Adrenal gland (tissue), 12 donors: Measurements from ENCODE around the gene IL1RN. TPM values are rescaled to one million over a fixed set of nuclear protein-coding genes. Genes with fewer than 3 reads are reported as not detected.

Source experiments
- DNase-seq, 7 donors: peaks; one replicate each; pipeline ENCODE4 v3.0.0-alpha.2; 2019 to 2020
- H3K27ac ChIP-seq, 5 donors: fragments of 200-600 bp; sonication (generic) in 4 of 5; 1 replicate in 3 of 5; 2 replicates in 2 of 5; pipeline versions ENCODE4 v1.5.1 to v1.8.0; 2016 to 2020; ENCODE audit warnings: mild to moderate bottlenecking in 1 of 5
- H3K27me3 ChIP-seq: fragments of 200-600 bp; 2 replicates; pipeline ENCODE4 v1.8.0; 2021
- H3K36me3 ChIP-seq, 2 donors: fragments of 200-600 bp; replicated peaks in 1 of 2; 1 replicate in 1 of 2; 2 replicates in 1 of 2; pipeline versions ENCODE4 v1.5.1 to v1.8.0; 2018 to 2022
- H3K4me1 ChIP-seq, 2 donors: fragments of 200-600 bp; replicated peaks in 1 of 2; 1 replicate in 1 of 2; 2 replicates in 1 of 2; pipeline versions ENCODE4 v1.5.1 to v1.8.0; 2018 to 2021
- H3K4me3 ChIP-seq, 4 donors: fragments of 200-600 bp; sonication (generic) in 3 of 4; one replicate each; pipeline ENCODE4 v1.5.1; 2016 to 2018
- H3K9me3 ChIP-seq, 3 donors: fragments of 200-600 bp; sonication (generic) in 1 of 3; replicated peaks in 1 of 3; 1 replicate in 2 of 3; 2 replicates in 1 of 3; pipeline versions ENCODE4 v1.5.1 to v1.8.0; 2016 to 2021
- POLR2A ChIP-seq, 2 donors: fragments of 450-650 bp; IDR thresholded peaks; one replicate each; pipeline ENCODE4 v1.6.1; 2017; ENCODE audit warnings: antibody characterized with exemption in 2 of 2, mild to moderate bottlenecking in 2 of 2, moderate library complexity in 1 of 2
- WGBS, 4 donors: extraction: QIAGEN DNeasy Blood & Tissue Kit in 2 of 4; methylation state at CpG; one replicate each; pipeline versions ENCODE4 v1.1.5 to v1.1.7; 2013 to 2017; 5-methylcytosine and 5-hydroxymethylcytosine counted together
- intact Hi-C, 2 donors: fragments of 100-400 bp; cut with DNase I; formaldehyde crosslinking; loops; one replicate each; pipeline versions ENCODE4 v1.14.1 to v1.15.0; 2022 to 2023
- polyA plus RNA-seq, 3 donors: library from polyadenylated mRNA; stranded (reverse); fragments of 200-250 nt in 2 of 3; fragments of 350-450 nt in 1 of 3; fragmentation: Illumina TruSeq in 1 of 3; extraction: RNeasy Lipid Tissue Mini Kit (QIAGEN cat#74804) in 1 of 3; gene quantifications; one replicate each; pipeline ENCODE4 v1.2.3, GENCODE V29; 2013 to 2014
- total RNA-seq, 9 donors: library from RNA; depleted of rRNA in 4 of 9; stranded (reverse); fragments of >200 nt in 4 of 9; fragments of 120-200 nt in 1 of 9; fragmentation: NEBNext Ultra II Directional in 1 of 9; extraction: Animal tissue kit (Norgen Biotek cat#: 25700) in 1 of 9; gene quantifications; one replicate each; pipeline versions ENCODE4 v1.1.0 to v1.2.4, GENCODE V29; 2013 to 2023
- TF ChIP-seq, protein P1 (sequence below), 6 experiments: fragments of 450-650 bp in 4 of 6; fragments of 200-600 bp in 2 of 6; sonication (generic) in 1 of 6; IDR thresholded peaks; 1 replicate in 5 of 6; 2 replicates in 1 of 6; pipeline versions ENCODE4 v1.5.1 to v1.8.0; 2016 to 2021; ENCODE audit warnings: antibody characterized with exemption in 6 of 6, mild to moderate bottlenecking in 2 of 6, moderate library complexity in 1 of 6
- donor health status: healthy with polysubstance abuse.
- donor health status: Bipolar disorder and iron deficiency.
- donor health status: DM: yes; HTN: yes; CAD: no.
- donor health status: DM: no; HTN: no; CAD: no.
- donor health status: DM: no; HTN: no; CAD: no.
- donor health status: DM: yes; HTN: yes; CAD: no.

Gene IL1RN
- total and polyA plus RNA-seq, 12 donors, result 0.22 to 6.1 (median 1.2) TPM; not detected in 2

DNA sequence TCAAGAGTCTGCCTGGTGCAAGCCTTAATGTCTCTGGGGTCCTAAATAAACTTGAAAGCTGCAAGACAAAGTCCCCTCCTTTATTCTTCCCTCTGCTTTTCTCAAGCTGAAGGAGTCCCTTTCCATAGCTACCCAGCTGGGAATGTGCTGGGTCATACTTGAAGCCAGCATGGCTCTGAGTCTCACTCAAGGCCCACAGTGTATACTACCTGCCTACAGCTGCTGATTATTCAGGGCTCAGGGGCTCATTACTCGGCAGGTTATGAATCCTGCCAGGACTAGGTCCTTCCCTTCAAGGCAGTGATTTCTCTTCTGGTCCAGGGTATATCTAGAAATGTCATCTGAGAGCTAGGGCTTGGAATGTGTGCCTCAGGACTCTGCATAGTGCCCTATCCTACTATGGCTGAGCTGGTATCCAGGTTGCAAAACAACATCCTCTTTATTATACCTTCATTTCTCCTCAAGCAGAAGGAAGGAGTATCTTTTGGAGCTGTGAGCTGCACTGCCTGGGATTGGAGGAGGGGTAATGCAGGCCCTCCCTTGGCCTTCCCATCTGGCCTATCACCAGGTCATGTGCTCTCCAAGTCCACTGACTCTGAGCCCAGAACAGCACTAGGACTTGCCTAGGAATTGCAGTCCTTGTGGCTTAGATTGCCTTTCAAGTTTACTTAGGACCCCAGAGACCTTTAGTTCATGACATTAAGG, 22.3 kb downstream of the IL1RN start:
- 79 to 100% (median 85%) methylated on average over 1 of the region's 1 CpG for WGBS, 4 donors
- no peaks in the 10 kb centered on the region for H3K9me3 ChIP-seq
- H3K4me1 ChIP-seq, result no peaks in the 10 kb centered on the region
- intact Hi-C loops, result no loop called here
- no peaks in the 10 kb centered on the region for H3K36me3 ChIP-seq
- H3K27me3 ChIP-seq, result no peaks in the 10 kb centered on the region
- H3K4me3 ChIP-seq, result no peak overlapping the region
- DNase-seq, result peak in 2 of 7 donors; percentile 21 to 49
- H3K27ac ChIP-seq, result no peak overlapping the region
- no peak for TF ChIP-seq POLR2A (IDR thresholded peaks at IDR 0.05)
- TF ChIP-seq, protein P1, sequence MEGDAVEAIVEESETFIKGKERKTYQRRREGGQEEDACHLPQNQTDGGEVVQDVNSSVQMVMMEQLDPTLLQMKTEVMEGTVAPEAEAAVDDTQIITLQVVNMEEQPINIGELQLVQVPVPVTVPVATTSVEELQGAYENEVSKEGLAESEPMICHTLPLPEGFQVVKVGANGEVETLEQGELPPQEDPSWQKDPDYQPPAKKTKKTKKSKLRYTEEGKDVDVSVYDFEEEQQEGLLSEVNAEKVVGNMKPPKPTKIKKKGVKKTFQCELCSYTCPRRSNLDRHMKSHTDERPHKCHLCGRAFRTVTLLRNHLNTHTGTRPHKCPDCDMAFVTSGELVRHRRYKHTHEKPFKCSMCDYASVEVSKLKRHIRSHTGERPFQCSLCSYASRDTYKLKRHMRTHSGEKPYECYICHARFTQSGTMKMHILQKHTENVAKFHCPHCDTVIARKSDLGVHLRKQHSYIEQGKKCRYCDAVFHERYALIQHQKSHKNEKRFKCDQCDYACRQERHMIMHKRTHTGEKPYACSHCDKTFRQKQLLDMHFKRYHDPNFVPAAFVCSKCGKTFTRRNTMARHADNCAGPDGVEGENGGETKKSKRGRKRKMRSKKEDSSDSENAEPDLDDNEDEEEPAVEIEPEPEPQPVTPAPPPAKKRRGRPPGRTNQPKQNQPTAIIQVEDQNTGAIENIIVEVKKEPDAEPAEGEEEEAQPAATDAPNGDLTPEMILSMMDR (IDR thresholded peaks at IDR 0.05), result no peak

DNA sequence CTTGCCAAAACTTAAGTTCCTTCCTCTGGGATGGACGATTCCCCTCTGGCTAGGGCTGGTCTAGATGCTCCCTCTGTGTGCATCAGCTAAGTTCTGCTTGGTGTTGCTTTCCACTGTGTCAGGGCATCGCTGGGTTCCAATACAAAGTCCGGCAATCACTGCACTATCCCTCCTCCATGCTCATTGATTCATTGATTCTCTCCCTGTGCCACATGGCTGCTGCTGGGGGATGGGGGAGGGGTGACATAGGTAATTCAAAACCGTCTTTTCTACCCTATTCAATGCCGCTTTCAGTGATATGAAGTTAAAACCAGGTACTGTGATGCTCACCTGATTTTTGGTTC, 22.8 kb downstream of the IL1RN start:
- H3K36me3 ChIP-seq, result no peaks in the 10 kb centered on the region
- no peak overlapping the region for H3K4me3 ChIP-seq
- no peak overlapping the region for H3K27ac ChIP-seq
- intact Hi-C loops, result no loop called here
- TF ChIP-seq, protein P1 (IDR thresholded peaks at IDR 0.05), result no peak
- TF ChIP-seq POLR2A (IDR thresholded peaks at IDR 0.05), result no peak
- WGBS, 4 donors, result 90 to 91% (median 90%) methylated on average over 5 of the region's 5 CpGs
- DNase-seq, result peak in 1 of 7 donors; percentile 4
- H3K9me3 ChIP-seq, result no peaks in the 10 kb centered on the region
- H3K4me1 ChIP-seq, result no peaks in the 10 kb centered on the region
- H3K27me3 ChIP-seq, result no peaks in the 10 kb centered on the region

DNA sequence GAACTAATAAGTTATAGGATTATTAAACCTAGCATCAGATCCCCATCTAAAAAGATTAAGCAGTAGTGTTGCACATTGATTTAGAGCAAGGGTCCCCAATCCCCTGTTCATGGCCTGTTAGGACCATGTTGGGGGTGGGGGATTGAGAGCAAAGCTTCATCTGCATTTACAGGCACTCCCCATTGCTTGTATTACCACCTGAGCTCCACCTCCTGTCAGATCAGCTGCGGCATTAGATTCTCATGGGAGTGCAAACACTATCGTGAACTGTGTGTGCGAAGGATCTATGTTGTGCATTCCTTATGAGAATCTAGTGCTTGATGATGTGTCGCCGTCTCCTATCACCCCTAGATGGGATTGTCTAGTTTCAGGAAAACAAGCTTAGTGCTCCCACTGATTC, 27.9 kb downstream of the IL1RN start:
- TF ChIP-seq, protein P1 (IDR thresholded peaks at IDR 0.05), result no peak
- TF ChIP-seq POLR2A (IDR thresholded peaks at IDR 0.05), result no peak
- DNase-seq, result peak in 1 of 7 donors; percentile 23
- 77 to 96% (median 90%) methylated on average over 5 of the region's 5 CpGs for WGBS, 4 donors
- no peaks in the 10 kb centered on the region for H3K9me3 ChIP-seq
- no peak overlapping the region for H3K27ac ChIP-seq
- H3K4me1 ChIP-seq, result peaks cover 8 to 11% of the 10 kb centered on the region in 2 donors
- intact Hi-C loops, result no loop called here
- H3K4me3 ChIP-seq, result no peak overlapping the region
- H3K27me3 ChIP-seq, result no peaks in the 10 kb centered on the region
- H3K36me3 ChIP-seq, result no peaks in the 10 kb centered on the region

DNA sequence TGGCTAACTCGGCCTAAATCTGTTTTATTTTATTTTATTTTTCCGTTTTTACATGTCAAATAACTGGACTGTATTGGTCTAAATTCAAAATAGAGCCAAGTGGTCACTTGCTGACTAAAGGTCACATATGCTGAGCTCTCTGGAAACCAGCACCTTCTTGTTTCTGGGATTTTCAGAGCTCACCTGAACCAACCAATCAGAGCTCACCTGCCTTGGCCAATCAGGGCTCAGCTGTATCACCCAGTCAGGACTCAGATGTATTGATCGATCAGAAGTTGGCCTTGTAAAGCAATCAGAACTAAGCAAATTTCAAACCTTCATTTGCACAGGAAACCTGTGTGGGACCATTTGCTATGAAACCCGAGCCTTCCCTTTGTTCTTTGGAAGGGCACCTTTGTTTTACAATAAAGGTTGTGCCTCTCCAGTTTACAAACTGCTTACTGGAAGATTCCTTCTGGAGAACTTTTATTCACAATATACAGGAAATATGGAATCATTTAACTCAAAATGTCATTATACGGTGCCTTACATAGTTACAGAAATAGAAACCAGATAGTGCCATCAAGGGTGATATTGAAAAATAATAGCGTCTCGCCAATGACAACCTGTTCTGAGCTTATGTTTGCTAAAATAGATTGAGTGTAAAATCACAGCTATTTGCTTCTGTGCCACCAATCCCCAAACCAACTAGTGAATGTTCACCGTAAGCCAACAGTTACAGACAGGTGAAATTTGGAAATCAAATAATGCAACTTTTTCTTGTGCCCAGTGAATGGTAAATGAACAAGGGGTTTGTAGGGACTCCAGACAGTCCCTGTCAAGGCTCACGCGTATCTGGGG, 29.1 kb downstream of the IL1RN start:
- H3K9me3 ChIP-seq, result no peaks in the 10 kb centered on the region
- peak in 1 of 7 donors; percentile 70 for DNase-seq
- H3K4me3 ChIP-seq, result peak overlapping the region in 1 of 4 donors; percentile 76
- TF ChIP-seq POLR2A (IDR thresholded peaks at IDR 0.05), result no peak
- TF ChIP-seq, protein P1 (IDR thresholded peaks at IDR 0.05), result no peak
- peak overlapping the region in 4 of 5 donors; percentile 63 to 94 (median 90) for H3K27ac ChIP-seq
- no peaks in the 10 kb centered on the region for H3K27me3 ChIP-seq
- intact Hi-C loops, result no loop called here
- WGBS, 4 donors, result 40 to 47% (median 42%) methylated on average over 10 of the region's 10 CpGs
- H3K36me3 ChIP-seq, result no peaks in the 10 kb centered on the region
- peaks cover 8 to 11% of the 10 kb centered on the region in 2 donors for H3K4me1 ChIP-seq
